ENCODE data around the gene ESF1.

GRCh38 chr20:13809373-13809772 lies 24.7 kb upstream of the ESF1 start:
- TF ChIP-seq EZH2phosphoT487 (IDR thresholded peaks at IDR 0.05; ENCODE audit: insufficient read depth, low read depth) = no peak
- no peak for TF ChIP-seq EZH2 (IDR thresholded peaks at IDR 0.05; ENCODE audit: insufficient read depth, poor library complexity, severe bottlenecking)
